ENCODE data around the gene HCFC1. TPM values are rescaled to one million over a fixed set of nuclear protein-coding genes. Genes with fewer than 3 reads are reported as not detected.

HCFC1 gene
- total and polyA plus RNA-seq, 2 of the 8 experiments (the other 6 are each of a cell fraction or from before 2014, with no cell fraction given) = 24.9 to 117 TPM

DNA sequence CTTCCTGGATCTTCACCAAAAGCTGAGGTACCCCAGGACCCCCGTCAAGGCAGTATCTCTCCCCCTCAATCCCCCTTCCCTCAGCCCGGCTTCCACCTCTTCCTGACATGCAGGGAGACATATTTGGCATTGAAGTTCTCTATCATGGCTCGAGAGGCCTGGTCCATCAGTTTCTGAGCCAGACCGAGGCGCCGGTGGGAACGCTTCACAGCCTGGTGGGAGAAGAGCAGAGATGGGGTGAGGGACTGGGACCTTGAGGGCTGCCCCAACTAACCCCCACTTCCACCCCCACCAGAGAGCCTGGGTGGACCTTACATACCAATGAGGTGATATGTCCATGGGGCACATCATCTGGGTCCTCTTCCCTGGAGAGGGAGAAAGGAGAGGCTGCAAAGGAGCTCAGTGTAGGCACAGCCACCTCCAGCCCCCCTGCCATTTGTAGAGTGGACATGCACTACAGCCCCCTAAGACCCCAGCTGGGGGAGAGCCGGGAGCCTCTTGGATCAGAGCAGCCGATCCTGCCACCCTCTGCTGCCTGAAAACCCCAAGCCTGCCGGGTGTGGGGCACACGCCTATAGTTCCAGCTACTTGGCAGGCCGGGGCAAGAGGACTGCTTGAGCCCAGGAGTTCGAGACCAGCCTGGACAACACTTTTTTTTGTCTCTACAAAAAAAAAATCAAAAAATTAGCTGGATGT is 39.2 kb downstream of the HCFC1 start (continued):
- no peak for TF ChIP-seq CHD7 (IDR thresholded peaks at IDR 0.05; ENCODE audit: insufficient replicate concordance, low read length)
- TF ChIP-seq, protein P1, sequence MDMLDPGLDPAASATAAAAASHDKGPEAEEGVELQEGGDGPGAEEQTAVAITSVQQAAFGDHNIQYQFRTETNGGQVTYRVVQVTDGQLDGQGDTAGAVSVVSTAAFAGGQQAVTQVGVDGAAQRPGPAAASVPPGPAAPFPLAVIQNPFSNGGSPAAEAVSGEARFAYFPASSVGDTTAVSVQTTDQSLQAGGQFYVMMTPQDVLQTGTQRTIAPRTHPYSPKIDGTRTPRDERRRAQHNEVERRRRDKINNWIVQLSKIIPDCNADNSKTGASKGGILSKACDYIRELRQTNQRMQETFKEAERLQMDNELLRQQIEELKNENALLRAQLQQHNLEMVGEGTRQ (IDR thresholded peaks at IDR 0.05; ENCODE audit: low read length) = no peak
- TF ChIP-seq POLR2A (IDR thresholded peaks at IDR 0.05; ENCODE audit: control extremely low read depth in 1 of 2, low read depth in 2 of 2, low read length in 2 of 2) = no peak
- TF ChIP-seq TBP (IDR thresholded peaks at IDR 0.05; ENCODE audit: low read depth, low read length) = no peak
- TF ChIP-seq MAFK (IDR thresholded peaks at IDR 0.05; ENCODE audit: low read depth, low read length) = no peak
- TF ChIP-seq SP1 (IDR thresholded peaks at IDR 0.05; ENCODE audit: low read depth, low read length) = no peak
- TF ChIP-seq SIRT6 (IDR thresholded peaks at IDR 0.05; ENCODE audit: low read length) = no peak
- TF ChIP-seq RXRA (IDR thresholded peaks at IDR 0.05; ENCODE audit: insufficient read depth, low read depth, low read length) = no peak
